Astrocyte (in vitro differentiated cells and primary cell): ENCODE results near the gene AGBL5. TPM values are rescaled to one million over a fixed set of nuclear protein-coding genes. Genes with fewer than 3 reads are reported as not detected.

Source experiments
- DNase-seq: peaks from one replicate; pipeline ENCODE4 v3.0.0-alpha.2; 2010; ENCODE audit warnings: low read depth
- FAIRE-seq: peaks from 2 replicates; lab custom pipeline; 2011; peaks lifted over from hg19 to GRCh38; lab: Jason Lieb, UNC
- H2AFZ ChIP-seq: 2 replicates; pipeline ENCODE4 v1.6.0; 2012; ENCODE audit warnings: low read depth, low read length, inconsistent platforms
- H3K27ac ChIP-seq: 2 replicates; pipeline ENCODE4 v1.5.1; 2011; ENCODE audit warnings: low read depth, low read length, inconsistent platforms
- H3K27me3 ChIP-seq: 2 replicates; pipeline ENCODE4 v1.6.0; 2011; ENCODE audit warnings: low read length, inconsistent platforms; ENCODE audit not compliant: insufficient read depth
- H3K36me3 ChIP-seq: 2 replicates; pipeline ENCODE4 v1.5.1; 2011; ENCODE audit warnings: low read length, inconsistent platforms; ENCODE audit not compliant: insufficient read depth
- H3K4me1 ChIP-seq: 2 replicates; pipeline ENCODE4 v1.5.1; 2011; ENCODE audit warnings: low read length, inconsistent platforms; ENCODE audit not compliant: insufficient read depth
- H3K4me2 ChIP-seq: 2 replicates; pipeline ENCODE4 v1.6.0; 2012; ENCODE audit warnings: low read length, inconsistent platforms
- H3K4me3 ChIP-seq: 2 replicates; pipeline ENCODE4 v1.5.1; 2011; ENCODE audit warnings: low read depth, mild to moderate bottlenecking, low read length, inconsistent platforms; ENCODE audit not compliant: insufficient read depth
- H3K79me2 ChIP-seq: 2 replicates; pipeline ENCODE4 v1.6.0; 2012; ENCODE audit warnings: mild to moderate bottlenecking, low read length, inconsistent platforms; ENCODE audit not compliant: insufficient read depth
- H3K9ac ChIP-seq: 2 replicates; pipeline ENCODE4 v1.6.0; 2012; ENCODE audit warnings: mild to moderate bottlenecking, low read length, inconsistent platforms
- H3K9me3 ChIP-seq: 2 replicates; pipeline ENCODE4 v1.5.1; 2012; ENCODE audit warnings: low read depth, mild to moderate bottlenecking, low read length, inconsistent platforms; ENCODE audit not compliant: insufficient read depth
- H4K20me1 ChIP-seq: 2 replicates; pipeline ENCODE4 v1.6.0; 2012; ENCODE audit warnings: low read length, inconsistent platforms; ENCODE audit not compliant: insufficient read depth
- H3K27ac Mint-ChIP-seq: one replicate; pipeline ENCODE4 v1.8.0; 2021; ENCODE audit warnings: mild to moderate bottlenecking, mixed read lengths; ENCODE audit not compliant: unreplicated experiment
- H3K27me3 Mint-ChIP-seq: one replicate; pipeline ENCODE4 v1.8.0; 2021; ENCODE audit warnings: low read depth, mixed read lengths; ENCODE audit not compliant: unreplicated experiment
- H3K36me3 Mint-ChIP-seq: one replicate; pipeline ENCODE4 v1.8.0; 2021; ENCODE audit warnings: low read depth, mixed read lengths; ENCODE audit not compliant: unreplicated experiment
- H3K4me1 Mint-ChIP-seq: one replicate; pipeline ENCODE4 v1.8.0; 2021; ENCODE audit warnings: low read depth, mixed read lengths; ENCODE audit not compliant: unreplicated experiment
- H3K4me3 Mint-ChIP-seq: one replicate; pipeline ENCODE4 v1.8.0; 2021; ENCODE audit warnings: mild to moderate bottlenecking, moderate library complexity, mixed read lengths; ENCODE audit not compliant: unreplicated experiment
- H3K9me3 Mint-ChIP-seq: one replicate; pipeline ENCODE4 v1.8.0; 2021; ENCODE audit warnings: mild to moderate bottlenecking, mixed read lengths; ENCODE audit not compliant: unreplicated experiment
- CTCF ChIP-seq: IDR thresholded peaks from 2 replicates; pipeline ENCODE4 v1.5.1; 2011; ENCODE audit warnings: low read depth, mild to moderate bottlenecking, inconsistent platforms, low read length, moderate library complexity; ENCODE audit not compliant: insufficient read depth
- EZH2 ChIP-seq: IDR thresholded peaks from 2 replicates; pipeline ENCODE4 v1.6.1; 2012; ENCODE audit warnings: mild to moderate bottlenecking, low read length, inconsistent platforms; ENCODE audit not compliant: insufficient read depth
- total RNA-seq: library from RNA; stranded (reverse); gene quantifications from 2 replicates; pipeline ENCODE4 v1.2.1, GENCODE V29; 2021

The AGBL5 gene
- total RNA-seq, 1 donor from 2014 or later = 20.7 TPM

- H3K4me3 ChIP-seq = peak overlapping the region; percentile 69
- H3K9me3 ChIP-seq = no peaks in the 10 kb centered on the region
- FAIRE-seq (no peak), DNase-seq (no peak)
- peaks cover 2% of the 10 kb centered on the region for H3K4me1 Mint-ChIP-seq
- peak overlapping the region; percentile 91 for H3K27ac Mint-ChIP-seq
- peaks cover 14% of the 10 kb centered on the region for H3K4me1 ChIP-seq
- H3K27me3 ChIP-seq = no peaks in the 10 kb centered on the region
- TF ChIP-seq CTCF = no peak
- no peak for TF ChIP-seq EZH2
- no peaks in the 10 kb centered on the region for H3K9me3 Mint-ChIP-seq
- H3K4me3 Mint-ChIP-seq = peak overlapping the region; percentile 90
- H3K36me3 ChIP-seq = no peaks in the 10 kb centered on the region
- no peaks in the 10 kb centered on the region for H3K79me2 ChIP-seq
- peak overlapping the region; percentile 44 for H2AFZ ChIP-seq
- H3K36me3 Mint-ChIP-seq = peaks cover 5% of the 10 kb centered on the region
- peak overlapping the region; percentile 99 for H3K4me2 ChIP-seq
- H3K27me3 Mint-ChIP-seq = no peaks in the 10 kb centered on the region
- H3K27ac ChIP-seq = peak overlapping the region; percentile 51
- H4K20me1 ChIP-seq = no peaks in the 10 kb centered on the region
- H3K9ac ChIP-seq = peak overlapping the region; percentile 71
These were observed 1.8 kb upstream of the AGBL5 start for GRCh38 chr2:27049422-27050280.

DNA sequence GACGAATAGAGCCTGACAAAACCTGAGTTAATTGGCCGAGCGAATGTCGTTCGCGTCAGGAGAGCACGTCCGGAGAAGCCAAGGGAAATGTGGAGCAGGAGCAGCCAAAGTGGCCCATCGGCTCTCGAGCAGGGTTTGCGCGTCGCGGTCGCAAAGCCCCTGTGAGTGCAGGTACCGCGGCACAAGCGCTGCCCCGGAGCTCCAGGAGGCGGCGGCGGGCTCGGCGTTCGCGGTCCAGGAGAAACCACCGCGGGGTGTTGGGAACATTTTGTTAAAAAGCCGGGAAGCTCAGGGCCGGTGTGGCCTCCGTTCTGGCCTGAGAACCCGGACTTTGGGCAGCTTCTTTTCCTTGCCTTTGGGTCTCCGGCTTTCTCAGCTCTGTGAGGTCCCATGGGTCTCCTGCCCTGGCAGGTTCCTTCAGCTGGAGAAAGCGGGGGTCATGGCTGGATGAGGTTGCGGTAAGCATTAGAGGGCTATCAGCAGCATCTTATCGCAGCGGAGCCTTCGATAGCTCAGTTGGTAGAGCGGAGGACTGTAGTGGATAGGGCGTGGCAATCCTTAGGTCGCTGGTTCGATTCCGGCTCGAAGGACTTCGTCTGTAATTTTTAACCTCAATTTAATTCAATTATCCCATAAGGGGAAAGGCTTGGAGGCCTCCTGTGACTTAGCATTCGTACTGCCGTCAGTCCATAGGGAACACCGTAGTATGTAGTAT is 1.0 kb upstream of the AGBL5 start:
- peak overlapping the region; percentile 90 for H3K4me3 Mint-ChIP-seq
- FAIRE-seq (peak; percentile 37), DNase-seq (peak; percentile 92)
- Histone ChIP-seq H3K79me2 (no peaks in the 10 kb centered on the region), H3K9ac (peak overlapping the region; percentile 88), H4K20me1 (no peaks in the 10 kb centered on the region), H3K4me2 (peak overlapping the region; percentile 99), H3K9me3 (no peaks in the 10 kb centered on the region), H3K27ac (peak overlapping the region; percentile 77), H2AFZ (peak overlapping the region; percentile 44), H3K27me3 (no peaks in the 10 kb centered on the region), H3K4me1 (peaks cover 14% of the 10 kb centered on the region), H3K4me3 (peak overlapping the region; percentile 69), H3K36me3 (peaks cover 5% of the 10 kb centered on the region)
- H3K9me3 Mint-ChIP-seq = no peaks in the 10 kb centered on the region
- H3K4me1 Mint-ChIP-seq = peaks cover 2% of the 10 kb centered on the region
- peak overlapping the region; percentile 91 for H3K27ac Mint-ChIP-seq
- no peaks in the 10 kb centered on the region for H3K27me3 Mint-ChIP-seq
- peaks cover 11% of the 10 kb centered on the region for H3K36me3 Mint-ChIP-seq
- TF ChIP-seq CTCF (no peak), EZH2 (no peak)
